Liver (tissue), 9 donors: ENCODE results near the gene PRAME. TPM values are rescaled to one million over a fixed set of nuclear protein-coding genes. Genes with fewer than 3 reads are reported as not detected.

Experiments used
- DNase-seq: peaks from one replicate; pipeline ENCODE4 v3.0.0-alpha.2; 2017; ENCODE audit warnings: low spot score
- H3K27ac ChIP-seq, 2 donors: one replicate each; pipeline ENCODE4 v1.7.0; 2013; ENCODE audit warnings: inconsistent platforms in 2 of 2, low read length in 2 of 2, control low read depth in 1 of 2, low read depth in 1 of 2, mild to moderate bottlenecking in 1 of 2
- H3K27me3 ChIP-seq, 4 donors: one replicate each; pipeline versions ENCODE4 v1.6.1 to v1.7.0; 2013; ENCODE audit warnings: low read length in 3 of 4, inconsistent platforms in 1 of 4, mild to moderate bottlenecking in 1 of 4, moderate library complexity in 1 of 4; ENCODE audit not compliant: control insufficient read depth in 4 of 4, insufficient read depth in 4 of 4
- H3K36me3 ChIP-seq, 4 donors: one replicate each; pipeline versions ENCODE4 v1.6.1 to v1.7.0; 2013; ENCODE audit warnings: low read length in 3 of 4, mild to moderate bottlenecking in 3 of 4, low read depth in 1 of 4, moderate library complexity in 1 of 4; ENCODE audit not compliant: control insufficient read depth in 4 of 4, insufficient read depth in 3 of 4
- H3K4me1 ChIP-seq, 4 donors: one replicate each; pipeline versions ENCODE4 v1.6.1 to v1.7.0; 2013; ENCODE audit warnings: low read length in 3 of 4, mild to moderate bottlenecking in 3 of 4, moderate library complexity in 1 of 4; ENCODE audit not compliant: control insufficient read depth in 4 of 4, insufficient read depth in 4 of 4
- H3K4me3 ChIP-seq, 3 donors: one replicate each; pipeline versions ENCODE4 v1.6.1 to v1.7.0; 2013; ENCODE audit warnings: low read length in 3 of 3, control low read depth in 1 of 3, low read depth in 1 of 3, mild to moderate bottlenecking in 1 of 3
- H3K9ac ChIP-seq, 2 donors: one replicate each; pipeline ENCODE4 v1.7.0; 2013; ENCODE audit warnings: low read length in 2 of 2, mild to moderate bottlenecking in 2 of 2, moderate library complexity in 2 of 2, control low read depth in 1 of 2, low read depth in 1 of 2
- H3K9me3 ChIP-seq, 4 donors: one replicate each; pipeline versions ENCODE4 v1.6.1 to v1.7.0; 2013; ENCODE audit warnings: low read length in 3 of 4; ENCODE audit not compliant: control insufficient read depth in 4 of 4
- ATF3 ChIP-seq: IDR thresholded peaks from 2 replicates; pipeline ENCODE4 v1.6.1; 2016; ENCODE audit warnings: antibody characterized with exemption
- CTCF ChIP-seq: fragments of 150-350 bp; IDR thresholded peaks from 2 replicates; pipeline ENCODE4 v1.5.1; 2017; ENCODE audit warnings: improper control_type of control experiment, low read depth, low read length; ENCODE audit not compliant: missing input control
- EGR1 ChIP-seq, 2 donors: IDR thresholded peaks; 2 replicates each; pipeline ENCODE4 v1.6.1; 2016 to 2018; ENCODE audit warnings: antibody characterized with exemption in 2 of 2, low read depth in 2 of 2
- FOXA1 ChIP-seq: IDR thresholded peaks from 2 replicates; pipeline ENCODE4 v1.6.1; 2016; ENCODE audit warnings: antibody characterized with exemption
- FOXA2 ChIP-seq: IDR thresholded peaks from 2 replicates; pipeline ENCODE4 v1.6.1; 2016; ENCODE audit warnings: antibody characterized with exemption
- GABPA ChIP-seq, 2 donors: IDR thresholded peaks in 1 of 2; conservative IDR thresholded peaks in 1 of 2; 2 replicates each; pipeline ENCODE4 v1.6.1; 2016; ENCODE audit warnings: antibody characterized with exemption in 2 of 2, mild to moderate bottlenecking in 1 of 2, moderate library complexity in 1 of 2
- HNF4A ChIP-seq, 2 donors: conservative IDR thresholded peaks; 2 replicates each; pipeline ENCODE4 v1.6.1; 2016; ENCODE audit warnings: antibody characterized with exemption in 2 of 2, mild to moderate bottlenecking in 2 of 2
- HNF4G ChIP-seq: IDR thresholded peaks from 2 replicates; pipeline ENCODE4 v1.6.1; 2016; ENCODE audit warnings: antibody characterized with exemption
- JUND ChIP-seq, 2 donors: IDR thresholded peaks; 2 replicates each; pipeline ENCODE4 v1.6.1; 2016; ENCODE audit warnings: antibody characterized with exemption in 2 of 2
- MAX ChIP-seq: IDR thresholded peaks from 2 replicates; pipeline ENCODE4 v1.6.1; 2016; ENCODE audit warnings: antibody characterized with exemption
- NR2F2 ChIP-seq: IDR thresholded peaks from 2 replicates; pipeline ENCODE4 v1.6.1; 2016; ENCODE audit warnings: antibody characterized with exemption
- RAD21 ChIP-seq, 2 donors: IDR thresholded peaks; 2 replicates each; pipeline ENCODE4 v1.6.1; 2016; ENCODE audit warnings: antibody characterized with exemption in 2 of 2, mild to moderate bottlenecking in 2 of 2
- REST ChIP-seq: IDR thresholded peaks from 2 replicates; pipeline ENCODE4 v1.6.1; 2016; ENCODE audit warnings: antibody characterized with exemption, mild to moderate bottlenecking
- RXRA ChIP-seq, 2 donors: IDR thresholded peaks; 2 replicates each; pipeline ENCODE4 v1.6.1; 2017 to 2018; ENCODE audit warnings: antibody characterized with exemption in 2 of 2, mild to moderate bottlenecking in 1 of 2
- SP1 ChIP-seq: IDR thresholded peaks from 2 replicates; pipeline ENCODE4 v1.6.1; 2018; ENCODE audit warnings: antibody characterized with exemption, mild to moderate bottlenecking
- TAF1 ChIP-seq: conservative IDR thresholded peaks from 2 replicates; pipeline ENCODE4 v1.6.1; 2016; ENCODE audit warnings: antibody characterized with exemption, mild to moderate bottlenecking
- YY1 ChIP-seq: IDR thresholded peaks from 2 replicates; pipeline ENCODE4 v1.6.1; 2016; ENCODE audit warnings: antibody characterized with exemption, mild to moderate bottlenecking
- ZBTB33 ChIP-seq: IDR thresholded peaks from 2 replicates; pipeline ENCODE4 v1.6.1; 2016; ENCODE audit warnings: antibody characterized with exemption
- WGBS: extraction: QIAGEN DNeasy Blood & Tissue Kit; methylation state at CpG from one replicate; pipeline ENCODE4 v1.1.7; 2013; 5-methylcytosine and 5-hydroxymethylcytosine counted together
- polyA plus RNA-seq, 2 donors: library from polyadenylated mRNA; stranded (reverse) in 1 of 2; unstranded in 1 of 2; fragments of 200-250 nt in 1 of 2; fragments of >200 nt in 1 of 2; fragmentation: Nextera tagmentation in 1 of 2; extraction: Ambion mirVana in 1 of 2; gene quantifications; one replicate each; pipeline versions ENCODE4 v1.2.1 to v1.2.3, GENCODE V29; 2013 to 2015
- total RNA-seq, 2 donors: library from RNA; depleted of rRNA; stranded (reverse); fragments of >200 nt; gene quantifications; one replicate each; pipeline ENCODE4 v1.2.3, GENCODE V29; 2014
- donor health status: healthy.
- donor health status: healthy.
- donor health status: healthy.
- donor health status: healthy.
- donor health status: healthy.

The PRAME gene
- total and polyA plus RNA-seq, 4 donors = not detected

- no peak overlapping the region for H3K4me3 ChIP-seq
- H3K9ac ChIP-seq = no peak overlapping the region
- H3K4me1 ChIP-seq = no peaks in the 10 kb centered on the region
- TF ChIP-seq NR2F2 (no peak), MAX (no peak), GABPA (IDR thresholded peaks at IDR 0.05 in 1 of 2, conservative IDR thresholded peaks at IDR 0.05 in 1 of 2) (no peak), REST (no peak), EGR1 (IDR thresholded peaks at IDR 0.05; ENCODE audit: low read depth in 2 of 2) (no peak), ATF3 (no peak), RXRA (IDR thresholded peaks at IDR 0.05) (no peak), RAD21 (IDR thresholded peaks at IDR 0.05) (no peak), JUND (IDR thresholded peaks at IDR 0.05) (no peak), FOXA1 (no peak), HNF4G (no peak), CTCF (no peak), YY1 (no peak), SP1 (no peak), HNF4A (conservative IDR thresholded peaks at IDR 0.05) (no peak), FOXA2 (no peak), ZBTB33 (no peak), TAF1 (no peak)
- H3K27ac ChIP-seq = no peak overlapping the region
- no peak for DNase-seq
- H3K9me3 ChIP-seq = no peaks in the 10 kb centered on the region
- no peaks in the 10 kb centered on the region for H3K36me3 ChIP-seq
- 67% methylated on average over 4 of the region's 4 CpGs for WGBS
- no peaks in the 10 kb centered on the region for H3K27me3 ChIP-seq
Observed at GRCh38 chr22:22552630-22553029, 6.4 kb downstream of the PRAME start.
